ENCODE results near the gene UBL4A.

The UBL4A gene

GRCh38 chrX:154481911-154482601 is 4.4 kb downstream of the UBL4A start:
- DNase-seq (ENCODE audit: low spot score) = no peak

GRCh38 chrX:154481195-154481594 is 5.2 kb downstream of the UBL4A start:
- no peak for DNase-seq (ENCODE audit: low spot score)

GRCh38 chrX:154478728-154479622 is 7.4 kb downstream of the UBL4A start, which contains the start of gene LAGE3:
Gene LAGE3, minus strand, starts transcription at chrX:154479281. Its CDS starts 366 bp downstream, at chrX:154478915.
- DNase-seq (ENCODE audit: low spot score) = peak; percentile 71

GRCh38 chrX:154477891-154478477 is 8.4 kb downstream of the UBL4A start:
- DNase-seq (ENCODE audit: low spot score) = no peak

GRCh38 chrX:154476821-154477220 is 9.6 kb downstream of the UBL4A start:
- no peak for DNase-seq (ENCODE audit: low spot score)

- no peak for DNase-seq (ENCODE audit: low spot score)
These were observed 12.7 kb downstream of the UBL4A start for GRCh38 chrX:154473683-154474082.

GRCh38 chrX:154472685-154473632 is 13.5 kb downstream of the UBL4A start:
- no peak for DNase-seq (ENCODE audit: low spot score)

- no peak for DNase-seq (ENCODE audit: low spot score)
These were observed 14.4 kb downstream of the UBL4A start for GRCh38 chrX:154471839-154472684.

- DNase-seq (ENCODE audit: low spot score) = no peak
These were observed 15.4 kb downstream of the UBL4A start for GRCh38 chrX:154470914-154471568.

- no peak for DNase-seq (ENCODE audit: low spot score)
These were observed 16.0 kb downstream of the UBL4A start for GRCh38 chrX:154470434-154470833.

GRCh38 chrX:154469880-154470279 is 16.5 kb downstream of the UBL4A start:
- DNase-seq (ENCODE audit: low spot score) = no peak

GRCh38 chrX:154469114-154469513 is 17.3 kb downstream of the UBL4A start:
- DNase-seq (ENCODE audit: low spot score) = no peak

GRCh38 chrX:154468217-154468616 is 18.2 kb downstream of the UBL4A start:
- no peak for DNase-seq (ENCODE audit: low spot score)

- DNase-seq (ENCODE audit: low spot score) = no peak
These were observed 18.9 kb downstream of the UBL4A start for GRCh38 chrX:154467556-154467955.

GRCh38 chrX:154466907-154467306 is 19.5 kb downstream of the UBL4A start:
- DNase-seq (ENCODE audit: low spot score) = no peak

- no peak for DNase-seq (ENCODE audit: low spot score)
These were observed 20.4 kb downstream of the UBL4A start for GRCh38 chrX:154466036-154466435.

- no peak for DNase-seq (ENCODE audit: low spot score)
These were observed 20.8 kb downstream of the UBL4A start for GRCh38 chrX:154465601-154466000.

- no peak for DNase-seq (ENCODE audit: low spot score)
These were observed 21.5 kb downstream of the UBL4A start for GRCh38 chrX:154464806-154465365.

- no peak for DNase-seq (ENCODE audit: low spot score)
These were observed 22.7 kb downstream of the UBL4A start for GRCh38 chrX:154463611-154464220.

Data from kidney capillary endothelial cell (primary cell).